SK-N-SH (cell line): ENCODE measurements around the gene USP32.

ENCODE experiments used
- CTCF ChIP-seq: fragments of 200-600 bp; sonication (generic); IDR thresholded peaks from 2 replicates; pipeline ENCODE4 v1.6.1; 2017; ENCODE audit warnings: antibody characterized with exemption, mild to moderate bottlenecking, moderate library complexity
- FOSL2 ChIP-seq: IDR thresholded peaks from 2 replicates; pipeline ENCODE4 v1.4.0; 2012; ENCODE audit warnings: low read depth, mild to moderate bottlenecking, moderate library complexity, borderline replicate concordance
- GATA2 ChIP-seq: sonication (generic); formaldehyde crosslinking; IDR thresholded peaks from 2 replicates; pipeline ENCODE4 v1.5.0; 2020; ENCODE audit warnings: mild to moderate bottlenecking, missing genetic modification reagents
- MXI1 ChIP-seq: IDR thresholded peaks from 2 replicates; pipeline ENCODE4 v1.6.1; 2012; ENCODE audit warnings: mild to moderate bottlenecking, low read depth, low read length, improper control_type of control experiment
- POLR2AphosphoS5 ChIP-seq: IDR thresholded peaks from 2 replicates; pipeline ENCODE4 v1.6.1; 2012; ENCODE audit warnings: low read depth, low read length
- RAD21 ChIP-seq: IDR thresholded peaks from 2 replicates; pipeline ENCODE4 v1.6.1; 2012; ENCODE audit warnings: mild to moderate bottlenecking, low read length
- TAF1 ChIP-seq: IDR thresholded peaks from 2 replicates; pipeline ENCODE4 v1.6.1; 2012; ENCODE audit warnings: low read depth, mild to moderate bottlenecking, low read length, moderate library complexity, borderline replicate concordance
- TCF12 ChIP-seq: IDR thresholded peaks from 2 replicates; pipeline ENCODE4 v1.4.0; 2012
- TF ChIP-seq, protein P1 (sequence below): fragments of 150-350 bp; IDR thresholded peaks from 2 replicates; pipeline ENCODE4 v1.6.1; 2016; ENCODE audit warnings: mild to moderate bottlenecking, low read depth, low read length

DNA sequence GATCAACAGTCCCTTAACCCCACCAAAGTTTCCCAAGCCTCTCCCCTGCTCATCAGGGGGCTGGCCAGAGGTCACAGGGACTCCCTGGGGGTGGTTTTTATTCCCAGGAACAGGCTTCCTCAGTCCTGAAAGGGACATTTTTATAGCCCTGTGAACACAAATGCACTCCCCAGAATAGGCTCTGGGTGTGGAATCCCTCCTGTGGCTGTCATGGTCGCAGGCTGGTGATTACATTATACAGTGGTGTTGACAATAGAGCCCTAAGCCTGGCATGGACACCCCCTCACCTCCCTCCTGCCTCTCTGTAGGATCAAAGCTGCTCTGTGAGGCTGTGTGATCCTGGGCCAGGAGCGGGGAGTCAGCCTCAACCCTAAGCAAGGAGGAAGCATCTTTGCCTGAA lies 243.6 kb downstream of the USP32 start:
- TF ChIP-seq TCF12 (no peak), CTCF (no peak), POLR2AphosphoS5 (no peak), TAF1 (no peak), RAD21 (no peak), FOSL2 (no peak), GATA2 (CRISPR knock-in tag) (no peak), MXI1 (no peak)
- TF ChIP-seq, protein P1, sequence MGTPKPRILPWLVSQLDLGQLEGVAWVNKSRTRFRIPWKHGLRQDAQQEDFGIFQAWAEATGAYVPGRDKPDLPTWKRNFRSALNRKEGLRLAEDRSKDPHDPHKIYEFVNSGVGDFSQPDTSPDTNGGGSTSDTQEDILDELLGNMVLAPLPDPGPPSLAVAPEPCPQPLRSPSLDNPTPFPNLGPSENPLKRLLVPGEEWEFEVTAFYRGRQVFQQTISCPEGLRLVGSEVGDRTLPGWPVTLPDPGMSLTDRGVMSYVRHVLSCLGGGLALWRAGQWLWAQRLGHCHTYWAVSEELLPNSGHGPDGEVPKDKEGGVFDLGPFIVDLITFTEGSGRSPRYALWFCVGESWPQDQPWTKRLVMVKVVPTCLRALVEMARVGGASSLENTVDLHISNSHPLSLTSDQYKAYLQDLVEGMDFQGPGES = no peak
